Trophoblast cell (in vitro differentiated cells and primary cell): Measurements from ENCODE around the gene BIRC7.

Experiments
- DNase-seq, 2 donors: peaks; one replicate each; pipeline ENCODE4 v3.0.0-alpha.2; 2016
- H2AFZ ChIP-seq: 2 replicates; pipeline ENCODE4 v1.6.1; 2013; ENCODE audit warnings: low read length, moderate library complexity, mild to moderate bottlenecking; ENCODE audit not compliant: insufficient read depth, poor library complexity
- H2AK5ac ChIP-seq: 2 replicates; pipeline ENCODE4 v1.6.1; 2013; ENCODE audit warnings: mild to moderate bottlenecking, low read length
- H2BK120ac ChIP-seq: 2 replicates; pipeline ENCODE4 v1.6.1; 2013; ENCODE audit warnings: low read length, mild to moderate bottlenecking, moderate library complexity; ENCODE audit not compliant: insufficient read depth, poor library complexity
- H2BK12ac ChIP-seq: 2 replicates; pipeline ENCODE4 v1.6.1; 2013; ENCODE audit warnings: mild to moderate bottlenecking, low read length, moderate library complexity
- H2BK5ac ChIP-seq: 2 replicates; pipeline ENCODE4 v1.6.1; 2013; ENCODE audit warnings: low read length, low read depth, moderate library complexity, mild to moderate bottlenecking; ENCODE audit not compliant: poor library complexity
- H3K14ac ChIP-seq: 2 replicates; pipeline ENCODE4 v1.6.1; 2013; ENCODE audit warnings: mild to moderate bottlenecking, low read length
- H3K18ac ChIP-seq: 2 replicates; pipeline ENCODE4 v1.6.1; 2013; ENCODE audit warnings: mild to moderate bottlenecking, low read length
- H3K23ac ChIP-seq: 2 replicates; pipeline ENCODE4 v1.6.1; 2013; ENCODE audit warnings: low read length
- H3K27ac ChIP-seq: 2 replicates; pipeline ENCODE4 v1.5.1; 2013; ENCODE audit warnings: low read depth, mild to moderate bottlenecking, inconsistent platforms, low read length, moderate library complexity
- H3K27me3 ChIP-seq: 2 replicates; pipeline ENCODE4 v1.6.1; 2013; ENCODE audit warnings: inconsistent platforms, mild to moderate bottlenecking, low read length, moderate library complexity; ENCODE audit not compliant: insufficient read depth
- H3K36me3 ChIP-seq, 2 experiments: 1 replicate in 1 of 2; 2 replicates in 1 of 2; pipeline ENCODE4 v1.6.1; 2013; ENCODE audit warnings: low read length in 2 of 2, mild to moderate bottlenecking in 2 of 2, moderate library complexity in 1 of 2; ENCODE audit not compliant: insufficient read depth in 2 of 2, control insufficient read depth in 1 of 2
- H3K4ac ChIP-seq: 2 replicates; pipeline ENCODE4 v1.6.1; 2013; ENCODE audit warnings: low read depth, mild to moderate bottlenecking, low read length, moderate library complexity
- H3K4me1 ChIP-seq, 2 experiments: 1 replicate in 1 of 2; 2 replicates in 1 of 2; pipeline ENCODE4 v1.6.1; 2013; ENCODE audit warnings: low read length in 2 of 2, mild to moderate bottlenecking in 2 of 2, moderate library complexity in 1 of 2; ENCODE audit not compliant: insufficient read depth in 2 of 2, control insufficient read depth in 1 of 2
- H3K4me2 ChIP-seq: 2 replicates; pipeline ENCODE4 v1.6.1; 2013; ENCODE audit warnings: inconsistent platforms, mild to moderate bottlenecking, low read length, moderate library complexity
- H3K4me3 ChIP-seq: 2 replicates; pipeline ENCODE4 v1.5.1; 2013; ENCODE audit warnings: mild to moderate bottlenecking, low read depth, low read length, inconsistent platforms
- H3K79me1 ChIP-seq: one replicate; pipeline ENCODE4 v1.6.1; 2013; ENCODE audit warnings: low read length
- H3K79me2 ChIP-seq: 2 replicates; pipeline ENCODE4 v1.6.1; 2013; ENCODE audit warnings: low read length, mild to moderate bottlenecking; ENCODE audit not compliant: control insufficient read depth, insufficient read depth, poor library complexity
- H3K9ac ChIP-seq: 2 replicates; pipeline ENCODE4 v1.6.1; 2013; ENCODE audit warnings: mild to moderate bottlenecking, low read length
- H3K9me3 ChIP-seq: 2 replicates; pipeline ENCODE4 v1.6.1; 2013; ENCODE audit warnings: low read depth, mild to moderate bottlenecking, control low read depth, inconsistent platforms, low read length; ENCODE audit not compliant: insufficient read depth
- H4K12ac ChIP-seq: 2 replicates; pipeline ENCODE4 v1.6.1; 2013; ENCODE audit warnings: low read depth, mild to moderate bottlenecking, low read length, moderate library complexity
- H4K8ac ChIP-seq: 2 replicates; pipeline ENCODE4 v1.6.1; 2013; ENCODE audit warnings: low read depth, mild to moderate bottlenecking, low read length, moderate library complexity
- H4K91ac ChIP-seq: one replicate; pipeline ENCODE4 v1.6.1; 2013; ENCODE audit warnings: low read depth, mild to moderate bottlenecking, low read length, moderate library complexity
- WGBS: extraction: QIAGEN DNeasy Blood & Tissue Kit; methylation state at CpG from one replicate; pipeline ENCODE4 v1.1.7; 2013; ENCODE audit warnings: missing lambda C conversion rate; ENCODE audit not compliant: insufficient read length, insufficient coverage; ENCODE audit errors: extremely low coverage; 5-methylcytosine and 5-hydroxymethylcytosine counted together

BIRC7 gene

GRCh38 chr20:63223121-63223825, 12.4 kb upstream of the BIRC7 start:
- peak overlapping the region; percentile 79 for H3K27ac ChIP-seq
- H3K9me3 ChIP-seq, result no peaks in the 10 kb centered on the region
- H3K79me2 ChIP-seq, result peaks cover 3% of the 10 kb centered on the region
- H2BK5ac ChIP-seq, result no peak overlapping the region
- no peak overlapping the region for H3K14ac ChIP-seq
- WGBS, result no CpG with 5 or more reads among the region's 12 CpGs
- peak overlapping the region; percentile 66 for H3K18ac ChIP-seq
- peak; percentile 20 to 81 for DNase-seq
- H4K12ac ChIP-seq, result no peak overlapping the region
- no peak overlapping the region for H3K23ac ChIP-seq
- no peak overlapping the region for H3K4me3 ChIP-seq
- peak overlapping the region; percentile 16 for H2BK12ac ChIP-seq
- H3K27me3 ChIP-seq, result no peaks in the 10 kb centered on the region
- H2AK5ac ChIP-seq, result no peak overlapping the region
- H3K4me2 ChIP-seq, result no peak overlapping the region
- H4K91ac ChIP-seq, result peak overlapping the region; percentile 68
- H3K36me3 ChIP-seq, result no peaks in the 10 kb centered on the region
- peak overlapping the region; percentile 65 for H2BK120ac ChIP-seq
- H3K9ac ChIP-seq, result no peak overlapping the region
- no peak overlapping the region for H3K4ac ChIP-seq
- H4K8ac ChIP-seq, result no peak overlapping the region
- H3K79me1 ChIP-seq, result peaks cover 21% of the 10 kb centered on the region
- H2AFZ ChIP-seq, result no peak overlapping the region
- H3K4me1 ChIP-seq, result peaks cover 27 to 29% of the 10 kb centered on the region in 2 experiments

GRCh38 chr20:63223826-63224207, 11.9 kb upstream of the BIRC7 start:
- H3K27ac ChIP-seq, result peak overlapping the region; percentile 79
- no peak overlapping the region for H3K4me3 ChIP-seq
- H2BK5ac ChIP-seq, result peak overlapping the region; percentile 23
- H3K9ac ChIP-seq, result no peak overlapping the region
- H3K18ac ChIP-seq, result peak overlapping the region; percentile 66
- peak overlapping the region; percentile 16 for H2BK12ac ChIP-seq
- WGBS, result no CpG with 5 or more reads among the region's 6 CpGs
- no peak for DNase-seq
- H3K4ac ChIP-seq, result peak overlapping the region; percentile 21
- no peak overlapping the region for H3K23ac ChIP-seq
- no peaks in the 10 kb centered on the region for H3K27me3 ChIP-seq
- H3K4me2 ChIP-seq, result no peak overlapping the region
- peaks cover 31 to 34% of the 10 kb centered on the region in 2 experiments for H3K4me1 ChIP-seq
- peak overlapping the region; percentile 49 for H2AK5ac ChIP-seq
- no peak overlapping the region for H2AFZ ChIP-seq
- peak overlapping the region; percentile 68 for H4K91ac ChIP-seq
- H2BK120ac ChIP-seq, result peak overlapping the region; percentile 65
- no peaks in the 10 kb centered on the region for H3K9me3 ChIP-seq
- H3K14ac ChIP-seq, result peak overlapping the region; percentile 82
- H3K36me3 ChIP-seq, result no peaks in the 10 kb centered on the region
- peaks cover 3% of the 10 kb centered on the region for H3K79me2 ChIP-seq
- peaks cover 26% of the 10 kb centered on the region for H3K79me1 ChIP-seq
- no peak overlapping the region for H4K12ac ChIP-seq
- H4K8ac ChIP-seq, result peak overlapping the region; percentile 32

DNA sequence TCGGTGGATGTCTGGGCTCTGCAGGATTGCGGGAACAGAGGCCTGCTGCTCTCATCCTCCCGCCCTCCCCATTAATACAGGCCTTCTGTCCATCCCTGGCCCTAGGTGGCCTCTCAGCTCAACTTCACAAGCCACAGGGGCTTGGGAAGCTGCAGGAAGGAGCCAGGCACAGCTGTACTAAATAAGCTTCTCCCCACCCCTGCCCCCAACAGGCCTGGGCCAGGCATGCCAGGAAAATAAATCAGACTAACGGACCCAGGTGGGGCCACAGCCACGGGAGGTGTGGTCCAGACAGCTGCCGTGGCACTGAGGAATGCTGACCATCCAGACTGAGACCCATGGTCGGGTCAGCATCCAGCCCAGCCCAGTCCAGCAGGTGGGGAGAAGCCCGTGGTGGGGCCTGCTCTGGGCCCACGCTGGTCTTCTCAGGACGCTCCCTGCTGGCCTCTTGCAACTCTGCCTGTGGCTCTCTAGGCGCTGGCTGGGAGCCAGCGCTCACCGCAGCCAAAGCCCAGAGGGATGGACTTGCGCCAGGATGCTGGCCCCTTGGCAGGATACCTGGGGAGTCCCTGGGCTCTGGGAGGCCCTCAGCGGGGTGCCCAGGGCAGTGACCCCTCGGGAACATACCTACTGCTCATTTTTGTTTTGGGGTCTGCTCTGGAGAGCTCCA, 11.2 kb upstream of the BIRC7 start:
- peak overlapping the region; percentile 47 for H2BK5ac ChIP-seq
- WGBS, result no CpG with 5 or more reads among the region's 16 CpGs
- H4K12ac ChIP-seq, result no peak overlapping the region
- no peak overlapping the region for H3K23ac ChIP-seq
- H3K79me1 ChIP-seq, result peaks cover 33% of the 10 kb centered on the region
- H2AFZ ChIP-seq, result no peak overlapping the region
- H3K36me3 ChIP-seq, result no peaks in the 10 kb centered on the region
- H4K91ac ChIP-seq, result peak overlapping the region; percentile 91
- H4K8ac ChIP-seq, result peak overlapping the region; percentile 44
- peaks cover 8% of the 10 kb centered on the region for H3K79me2 ChIP-seq
- H3K14ac ChIP-seq, result peak overlapping the region; percentile 31
- H3K9me3 ChIP-seq, result no peaks in the 10 kb centered on the region
- H3K4me1 ChIP-seq, result peaks cover 39 to 41% of the 10 kb centered on the region in 2 experiments
- H3K18ac ChIP-seq, result peak overlapping the region; percentile 18
- peak; percentile 81 to 86 for DNase-seq
- peak overlapping the region; percentile 79 for H3K27ac ChIP-seq
- no peaks in the 10 kb centered on the region for H3K27me3 ChIP-seq
- peak overlapping the region; percentile 34 for H2BK12ac ChIP-seq
- peak overlapping the region; percentile 78 for H2AK5ac ChIP-seq
- H2BK120ac ChIP-seq, result peak overlapping the region; percentile 65
- H3K4me3 ChIP-seq, result no peak overlapping the region
- no peak overlapping the region for H3K9ac ChIP-seq
- H3K4me2 ChIP-seq, result no peak overlapping the region
- H3K4ac ChIP-seq, result peak overlapping the region; percentile 8

DNA sequence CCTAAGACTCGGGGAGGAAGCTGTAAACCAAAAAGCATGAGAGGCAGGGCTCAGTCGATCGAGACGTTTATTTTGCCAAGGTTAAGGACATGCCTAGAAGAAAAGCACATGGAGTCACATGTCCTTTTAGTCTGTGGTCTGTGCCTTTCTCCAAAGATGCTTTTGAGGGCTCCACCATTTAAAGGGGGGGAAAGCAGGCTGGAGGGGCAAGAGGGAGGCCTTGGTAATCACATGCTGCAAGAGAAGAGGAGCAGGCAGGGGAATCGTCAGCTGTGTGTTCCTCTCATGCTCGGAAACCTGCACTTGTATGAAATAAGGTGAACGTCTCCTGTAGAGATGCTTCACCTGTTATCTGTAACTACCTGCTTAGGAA, 10.6 kb upstream of the BIRC7 start:
- Histone ChIP-seq H3K79me1 (peaks cover 36% of the 10 kb centered on the region), H3K27ac (peak overlapping the region; percentile 65), H3K4me2 (no peak overlapping the region)

More for the DNA sequence above, 10.6 kb upstream of the BIRC7 start:
- H3K79me2 ChIP-seq, result peaks cover 8% of the 10 kb centered on the region
- peak overlapping the region; percentile 91 for H4K91ac ChIP-seq
- H3K4me3 ChIP-seq, result no peak overlapping the region
- H3K36me3 ChIP-seq, result no peaks in the 10 kb centered on the region
- H3K4ac ChIP-seq, result peak overlapping the region; percentile 8
- H3K27me3 ChIP-seq, result no peaks in the 10 kb centered on the region
- H3K23ac ChIP-seq, result no peak overlapping the region
- no peak overlapping the region for H4K12ac ChIP-seq
- H2BK12ac ChIP-seq, result peak overlapping the region; percentile 34
- H3K4me1 ChIP-seq, result peaks cover 42 to 43% of the 10 kb centered on the region in 2 experiments
- no CpG with 5 or more reads among the region's 7 CpGs for WGBS
- H3K9me3 ChIP-seq, result no peaks in the 10 kb centered on the region
- H2AK5ac ChIP-seq, result peak overlapping the region; percentile 78
- no peak for DNase-seq
- peak overlapping the region; percentile 54 for H2BK120ac ChIP-seq
- H3K9ac ChIP-seq, result no peak overlapping the region
- H3K18ac ChIP-seq, result peak overlapping the region; percentile 18
- H2BK5ac ChIP-seq, result peak overlapping the region; percentile 47
- no peak overlapping the region for H2AFZ ChIP-seq
- peak overlapping the region; percentile 44 for H4K8ac ChIP-seq
- H3K14ac ChIP-seq, result peak overlapping the region; percentile 31
